PC-9 (cell line): ENCODE results near the gene IFI27L1.

ENCODE experiments used
- CTCF ChIP-seq: fragments of 200-600 bp; sonication (generic); conservative IDR thresholded peaks from 2 replicates; pipeline ENCODE4 v1.6.1; 2017; ENCODE audit warnings: mixed run types, antibody characterized with exemption, mild to moderate bottlenecking, moderate library complexity
- EZH2 ChIP-seq: fragments of 200-600 bp; sonication (generic); IDR thresholded peaks from 2 replicates; pipeline ENCODE4 v1.8.0; 2017; ENCODE audit warnings: antibody characterized with exemption, low read depth

GRCh38 chr14:94104731-94105130 lies 23.6 kb downstream of the IFI27L1 start:
- no peak for TF ChIP-seq CTCF
- TF ChIP-seq EZH2: no peak
